Left kidney (tissue), 2 donors: ENCODE data around the gene PARN. TPM values are rescaled to one million over a fixed set of nuclear protein-coding genes. Genes with fewer than 3 reads are reported as not detected.
"Not testable (repeated sequence)": the region's sequence is repeated elsewhere in the genome, so short reads cannot be mapped to it uniquely, and the experiment has no call there.

Experiments used
- DNase-seq: peaks from one replicate; pipeline ENCODE4 v3.0.0-alpha.2; 2013
- polyA plus RNA-seq: library from polyadenylated mRNA; unstranded; fragments of 120-200 nt; gene quantifications from one replicate; pipeline ENCODE4 v1.2.1, GENCODE V29; 2013; ENCODE audit not compliant: insufficient read length

The PARN gene
- polyA plus RNA-seq, 1 donor = 43.5 TPM

DNA sequence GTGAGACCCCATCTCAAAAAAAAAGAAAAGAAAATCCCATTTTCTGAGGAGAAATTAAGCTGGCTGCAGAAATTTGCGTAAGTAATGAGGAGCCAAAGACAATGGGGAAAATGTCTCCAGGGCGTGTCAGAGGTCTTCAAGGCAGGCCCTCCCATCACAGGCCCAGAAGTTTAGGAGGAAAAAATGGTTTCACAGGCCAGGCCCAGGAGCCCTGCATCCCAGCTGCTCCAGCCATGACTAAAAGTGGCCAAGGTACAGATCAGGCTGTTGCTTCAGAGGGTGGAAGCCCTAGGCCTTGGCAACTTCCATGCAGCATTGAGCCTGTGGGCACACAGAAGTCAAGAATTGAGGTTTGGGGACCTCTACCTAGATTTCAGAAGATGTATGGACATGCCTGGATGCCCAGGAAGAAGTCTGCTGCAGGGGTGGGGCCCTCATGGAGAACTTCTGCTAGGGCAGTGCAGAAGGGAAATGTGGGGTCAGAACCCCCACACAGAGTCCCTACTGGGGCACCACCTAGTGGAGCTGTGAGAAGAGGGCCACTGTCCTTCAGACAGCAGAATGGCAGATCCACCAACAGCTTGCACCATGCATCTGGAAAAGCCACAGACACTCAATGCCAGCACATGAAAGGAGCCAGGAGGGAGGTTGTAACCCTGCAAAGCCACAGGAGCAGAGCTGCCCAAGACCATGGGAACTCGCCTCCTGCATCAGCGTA is 55.2 kb downstream of the PARN start:
- not testable (repeated sequence) for DNase-seq

GRCh38 chr16:14572535-14572934 is 57.5 kb downstream of the PARN start:
- DNase-seq = no peak

GRCh38 chr16:14569213-14569612 is 60.8 kb downstream of the PARN start:
- DNase-seq = no peak

GRCh38 chr16:14566599-14566998 is 63.5 kb downstream of the PARN start:
- no peak for DNase-seq

GRCh38 chr16:14565688-14566025 is 64.4 kb downstream of the PARN start:
- no peak for DNase-seq

GRCh38 chr16:14564861-14565687 is 65.0 kb downstream of the PARN start:
- DNase-seq = no peak

- DNase-seq = no peak
These were observed 65.7 kb downstream of the PARN start for GRCh38 chr16:14564323-14564722.

- DNase-seq = no peak
These were observed 67.2 kb downstream of the PARN start for GRCh38 chr16:14562691-14563491.

DNA sequence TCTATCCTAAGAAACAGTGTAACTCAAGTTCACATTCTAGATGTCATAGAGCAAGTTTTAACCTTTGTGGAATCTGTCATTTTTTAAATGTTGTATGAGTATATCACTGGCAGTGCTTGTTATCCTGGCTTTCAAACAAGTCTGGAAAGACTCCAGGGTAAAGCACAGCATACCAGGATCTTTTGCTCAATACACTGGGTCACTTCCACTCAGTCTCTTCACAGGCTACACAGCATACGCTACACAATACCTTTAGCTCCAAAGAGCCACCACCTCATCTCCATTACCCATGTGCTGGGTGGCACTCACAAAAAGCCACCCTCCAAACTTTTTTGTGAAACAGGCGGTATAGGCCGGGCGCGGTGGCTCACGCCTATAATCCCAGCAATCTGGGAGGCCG is 69.5 kb downstream of the PARN start:
- no peak for DNase-seq

DNA sequence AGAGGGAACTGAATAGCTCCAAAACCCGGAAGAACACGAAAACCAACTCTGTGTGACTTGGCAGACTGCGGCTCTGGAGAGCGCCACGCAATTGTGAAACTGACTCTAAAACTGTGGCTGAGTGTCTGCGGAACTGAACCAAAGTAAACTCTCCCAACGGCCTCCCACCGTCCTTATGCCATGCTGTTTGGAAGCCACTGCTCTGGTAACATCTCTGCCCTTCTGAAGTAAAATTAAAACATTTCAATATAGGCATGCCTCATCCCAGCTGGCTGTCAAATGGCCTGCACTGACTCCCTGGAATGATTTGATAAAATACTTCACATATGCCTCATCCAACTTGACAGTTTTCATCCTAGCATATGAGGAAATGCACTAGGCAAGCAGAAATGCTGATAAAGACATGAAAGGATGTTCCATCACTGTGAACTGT is 70.2 kb downstream of the PARN start:
- DNase-seq = no peak

DNA sequence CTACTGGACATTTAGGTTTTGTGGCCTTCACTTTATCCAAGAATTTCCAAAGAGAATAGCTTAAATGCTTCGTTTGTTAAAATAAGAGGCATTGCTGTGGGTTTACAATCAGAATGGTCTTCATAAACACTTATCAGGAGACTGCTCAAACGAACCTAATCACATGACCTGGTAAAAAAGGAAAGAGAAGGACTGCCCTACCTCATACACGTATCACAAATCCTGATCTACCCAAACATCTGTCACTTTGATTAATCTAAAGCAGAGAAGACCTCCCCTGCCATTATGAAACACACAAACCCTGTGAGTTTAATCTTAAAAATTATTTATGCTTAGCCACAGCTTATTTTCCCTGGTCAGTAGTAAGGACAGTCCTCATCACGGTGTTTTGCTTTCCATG is 76.6 kb downstream of the PARN start:
- DNase-seq = no peak

- no peak for DNase-seq
These were observed 80.3 kb downstream of the PARN start for GRCh38 chr16:14549789-14550153.

- DNase-seq = no peak
These were observed 80.9 kb downstream of the PARN start for GRCh38 chr16:14548933-14549788.

GRCh38 chr16:14545346-14545884 is 84.6 kb downstream of the PARN start:
- no peak for DNase-seq

DNA sequence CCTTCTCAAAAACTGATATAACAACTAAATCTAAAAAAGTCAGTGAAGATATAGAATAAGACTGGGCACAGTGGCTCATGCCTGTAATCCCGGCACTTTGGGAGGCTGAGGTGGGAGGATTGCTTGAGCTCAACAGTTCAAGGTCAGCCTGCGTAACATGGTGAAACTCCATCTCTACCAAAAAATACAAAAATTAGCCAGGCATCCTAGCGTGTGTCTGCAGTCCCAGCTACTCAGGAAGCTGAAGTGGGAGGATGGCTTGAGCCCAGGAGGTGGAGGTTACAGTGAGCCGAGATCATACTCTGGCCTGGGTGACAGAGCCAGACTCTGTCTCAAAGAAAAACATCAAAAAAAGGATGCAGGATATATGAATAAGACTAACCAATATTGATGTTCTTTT is 85.2 kb downstream of the PARN start:
- not testable (repeated sequence) for DNase-seq

GRCh38 chr16:14539631-14540030 is 90.4 kb downstream of the PARN start:
- DNase-seq = no peak

GRCh38 chr16:14539156-14539555 is 90.9 kb downstream of the PARN start:
- no peak for DNase-seq

- no peak for DNase-seq
These were observed 91.5 kb downstream of the PARN start for GRCh38 chr16:14538604-14539003.

DNA sequence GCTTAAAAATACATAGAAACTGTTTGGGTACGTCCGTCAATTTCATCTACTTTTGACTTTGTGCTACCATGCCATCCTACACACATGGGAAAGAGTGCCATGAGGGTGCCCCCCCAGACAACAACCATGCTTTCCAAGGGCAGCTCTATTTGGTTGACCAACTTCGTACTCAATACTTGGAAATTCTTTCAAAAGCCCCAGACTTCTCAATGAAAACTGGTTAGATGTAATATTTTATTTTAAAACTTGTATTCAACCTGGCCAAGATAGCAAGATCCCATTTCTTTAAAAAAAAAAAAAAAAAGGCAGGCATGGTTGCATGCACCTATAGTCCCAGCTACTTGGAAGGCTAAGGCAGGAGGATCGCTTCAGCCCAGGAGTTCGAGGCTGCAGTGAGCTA is 98.4 kb downstream of the PARN start:
- DNase-seq = no peak

- no peak for DNase-seq
These were observed 99.0 kb downstream of the PARN start for GRCh38 chr16:14531101-14531500.

DNA sequence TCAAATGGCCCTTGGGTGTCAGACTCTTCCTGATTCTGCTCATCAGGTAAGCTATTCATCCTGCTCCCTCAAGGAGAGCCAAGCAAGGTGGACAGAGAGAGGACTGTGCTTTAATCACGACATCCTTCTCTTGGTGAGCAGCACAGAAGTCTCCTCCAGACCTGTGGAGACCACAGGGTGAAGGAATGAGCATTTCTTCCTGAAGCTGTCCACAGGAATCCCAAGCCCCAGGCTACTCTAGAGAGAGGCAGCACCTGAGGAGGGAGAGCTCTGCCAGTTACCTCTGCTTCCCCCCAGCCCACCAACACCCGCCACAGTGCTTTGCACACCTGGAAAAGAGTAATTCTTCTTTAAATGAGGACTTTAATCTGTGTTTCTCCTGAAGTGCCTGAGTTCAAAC is 100.0 kb downstream of the PARN start:
- DNase-seq = no peak
